ENCODE measurements around the gene YOD1.

The YOD1 gene

DNA sequence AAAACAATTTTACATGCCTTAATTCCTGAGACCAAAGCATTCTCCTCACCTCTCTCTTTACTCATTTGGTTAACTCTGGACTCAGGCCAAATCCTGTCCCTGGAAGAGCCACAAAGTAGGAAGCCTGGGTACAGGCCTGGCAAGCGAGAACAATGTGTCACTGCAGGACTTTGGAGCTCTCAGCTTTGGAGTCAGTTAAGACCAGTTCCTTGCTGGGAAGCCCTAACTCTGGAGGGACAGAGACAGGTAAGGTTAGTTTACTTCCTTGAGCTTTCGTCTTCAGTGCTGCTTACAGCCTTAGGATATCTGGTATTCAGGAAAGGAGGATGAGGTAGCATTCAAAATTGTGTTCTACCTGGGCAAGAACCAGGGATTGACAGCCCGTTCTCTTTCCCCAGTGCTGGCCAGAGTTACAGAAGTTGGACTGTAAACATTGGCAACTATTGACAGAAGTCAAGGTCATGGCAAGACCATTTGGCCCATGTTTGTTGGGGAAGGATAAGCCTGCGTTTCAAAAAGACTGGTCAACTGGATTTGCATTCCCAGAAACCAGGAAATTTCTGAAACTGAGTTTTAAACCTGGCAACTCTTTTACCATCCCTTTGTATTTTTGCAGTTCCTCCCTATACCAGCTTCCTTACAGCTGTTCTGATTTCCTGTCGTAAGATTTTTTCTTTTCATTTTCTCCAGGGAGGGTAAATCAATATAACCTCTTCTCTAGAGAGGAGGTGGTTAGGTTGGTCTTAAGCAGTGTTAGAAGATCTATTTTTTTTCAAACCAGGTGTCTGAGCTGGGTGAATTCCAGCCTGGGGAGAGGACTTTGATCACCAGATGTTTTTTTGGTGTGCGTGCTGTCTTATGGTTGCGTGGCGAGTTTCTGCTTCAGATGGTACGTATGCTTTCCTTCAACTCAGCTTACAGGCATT is 38.0 kb upstream of the YOD1 start, which contains the start of gene C4BPB:
Gene C4BPB (plus strand): TSS at position 160 of the 926 bp plus-strand sequence. CDS start 672 bp downstream, at position 832.
- Histone ChIP-seq H3K27me3 (peaks cover 54% of the 10 kb centered on the region), H3K36me3 (no peaks in the 10 kb centered on the region), H3K9me3 (no peaks in the 10 kb centered on the region), H3K4me1 (no peaks in the 10 kb centered on the region), H3K4me3 (ENCODE audit: low read depth, low read length) (no peak within 1 kb of the TSS)
- TF ChIP-seq CTCF (IDR thresholded peaks at IDR 0.05; ENCODE audit: low read depth, low read length): no peak
- no peak for DNase-seq

DNA sequence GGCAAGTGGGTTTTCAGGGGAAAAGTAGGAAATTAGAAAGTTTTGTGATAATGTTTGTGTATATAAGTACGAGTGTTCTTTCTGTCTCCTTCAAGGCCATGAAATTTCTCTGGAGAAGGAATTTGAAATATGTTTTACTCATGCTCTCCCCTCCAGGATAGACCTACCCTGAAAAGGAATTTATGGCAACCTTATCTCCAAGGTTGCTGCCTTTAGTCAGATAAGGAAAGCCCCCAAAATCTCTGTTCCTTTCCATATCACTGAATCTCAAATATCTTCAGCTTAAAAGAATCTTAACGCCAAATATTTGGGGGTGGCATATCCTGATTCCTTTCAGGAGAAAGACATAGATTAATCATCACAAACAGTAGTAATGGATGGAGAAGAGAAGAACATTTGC is 37.2 kb upstream of the YOD1 start:
- H3K4me1 ChIP-seq: no peaks in the 10 kb centered on the region

DNA sequence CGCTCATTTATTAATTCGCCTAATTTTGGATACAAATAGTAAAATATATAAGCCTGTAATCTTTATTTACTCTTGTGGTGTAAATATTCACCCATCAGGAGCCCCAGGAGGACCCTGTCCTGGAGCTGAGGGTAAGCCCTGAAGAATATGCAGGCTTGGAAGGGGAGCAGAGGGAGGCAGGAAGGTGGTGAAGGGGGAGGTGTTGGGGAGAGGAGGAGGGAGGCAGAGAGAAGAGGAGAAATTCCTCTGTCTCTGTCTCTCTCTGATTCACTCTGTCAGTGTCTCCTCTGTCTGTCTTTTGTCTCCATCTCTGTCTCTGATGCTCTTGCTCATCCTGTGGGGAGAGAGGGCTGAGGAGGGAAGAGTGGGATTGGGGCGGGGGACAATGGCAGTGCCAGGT is 34.9 kb upstream of the YOD1 start:
- DNase-seq: no peak
- no peak for TF ChIP-seq CTCF (IDR thresholded peaks at IDR 0.05; ENCODE audit: low read depth, low read length)
- Histone ChIP-seq H3K36me3 (no peaks in the 10 kb centered on the region), H3K4me3 (ENCODE audit: low read depth, low read length) (no peak overlapping the region), H3K4me1 (no peaks in the 10 kb centered on the region), H3K9me3 (no peaks in the 10 kb centered on the region), H3K27me3 (peaks cover 65% of the 10 kb centered on the region)

More for the DNA sequence above, 37.2 kb upstream of the YOD1 start:
- no peaks in the 10 kb centered on the region for H3K36me3 ChIP-seq
- H3K4me3 ChIP-seq (ENCODE audit: low read depth, low read length): no peak overlapping the region
- no peak for DNase-seq
- H3K27me3 ChIP-seq: peaks cover 62% of the 10 kb centered on the region
- TF ChIP-seq CTCF (IDR thresholded peaks at IDR 0.05; ENCODE audit: low read depth, low read length): no peak
- H3K9me3 ChIP-seq: no peaks in the 10 kb centered on the region

DNA sequence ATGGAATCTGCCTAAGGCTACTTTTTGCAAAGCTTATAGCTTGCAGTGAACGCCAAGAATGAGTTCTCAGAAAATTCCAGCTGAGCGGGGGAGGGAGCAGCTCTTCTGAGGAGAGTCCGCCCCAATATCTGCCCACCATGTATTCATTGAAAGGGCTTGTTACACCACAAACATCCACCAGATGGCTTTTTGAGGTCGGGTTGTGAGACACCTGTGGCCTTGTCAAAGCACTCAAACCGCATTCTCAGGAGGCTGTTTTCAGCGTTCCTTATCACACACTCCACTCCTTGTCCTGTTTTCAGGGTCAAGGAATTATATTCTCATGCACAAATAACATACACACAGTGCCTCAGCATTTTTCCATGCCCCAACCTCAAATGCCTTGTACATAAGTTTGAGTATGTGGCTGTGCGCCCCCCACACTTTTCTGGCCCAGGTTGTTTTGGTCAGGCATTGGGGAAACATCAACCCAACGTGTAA is 33.7 kb upstream of the YOD1 start:
- H3K27me3 ChIP-seq: peaks cover 61% of the 10 kb centered on the region
- no peaks in the 10 kb centered on the region for H3K4me1 ChIP-seq
- peak; percentile 44 for DNase-seq
- no peaks in the 10 kb centered on the region for H3K9me3 ChIP-seq
- TF ChIP-seq CTCF (IDR thresholded peaks at IDR 0.05; ENCODE audit: low read depth, low read length): peak; percentile 66
- no peaks in the 10 kb centered on the region for H3K36me3 ChIP-seq
- H3K4me3 ChIP-seq (ENCODE audit: low read depth, low read length): no peak overlapping the region

DNA sequence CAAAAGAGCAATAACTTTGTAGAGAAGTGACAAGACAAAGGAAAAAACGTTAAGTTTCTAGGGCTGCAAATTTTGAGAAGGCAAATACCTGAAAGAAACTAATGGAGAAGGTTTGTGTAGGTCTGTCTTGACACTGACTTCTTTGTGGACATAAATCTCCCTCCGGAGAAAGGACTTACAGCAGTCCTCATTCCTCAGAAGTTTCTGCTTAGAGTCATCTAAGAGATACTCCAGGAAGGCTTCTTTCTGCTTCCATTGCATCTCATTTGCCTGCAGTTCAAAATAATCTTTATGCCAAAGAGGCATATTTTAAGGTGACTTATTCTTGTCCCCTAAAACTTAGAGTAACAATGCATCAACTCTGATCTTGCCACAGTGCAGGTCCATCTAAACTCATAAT is 33.2 kb upstream of the YOD1 start:
- no peaks in the 10 kb centered on the region for H3K9me3 ChIP-seq
- H3K4me1 ChIP-seq: no peaks in the 10 kb centered on the region
- H3K36me3 ChIP-seq: no peaks in the 10 kb centered on the region
- no peak for TF ChIP-seq CTCF (IDR thresholded peaks at IDR 0.05; ENCODE audit: low read depth, low read length)
- H3K27me3 ChIP-seq: peaks cover 60% of the 10 kb centered on the region
- DNase-seq: no peak
- no peak overlapping the region for H3K4me3 ChIP-seq (ENCODE audit: low read depth, low read length)

DNA sequence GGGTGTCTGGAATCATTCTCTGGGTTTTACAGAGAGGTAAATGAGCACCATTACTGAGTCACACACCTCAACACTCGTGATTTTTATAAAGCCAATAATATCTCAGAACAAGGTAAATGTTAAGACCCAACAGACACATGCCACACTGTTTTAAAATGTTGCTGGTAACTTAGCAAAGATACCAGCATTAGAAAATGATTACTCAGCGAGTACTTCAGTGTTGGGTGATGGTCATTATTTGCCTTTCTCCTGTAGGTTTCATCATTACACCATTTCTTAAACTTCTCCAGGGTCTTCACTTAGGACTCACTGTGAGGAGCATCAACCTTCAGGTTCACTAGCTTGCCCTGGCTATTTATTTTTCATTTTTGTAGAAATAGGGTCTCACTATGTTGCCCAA is 30.8 kb upstream of the YOD1 start:
- no peak for TF ChIP-seq CTCF (IDR thresholded peaks at IDR 0.05; ENCODE audit: low read depth, low read length)
- Histone ChIP-seq H3K36me3 (no peaks in the 10 kb centered on the region), H3K4me1 (no peaks in the 10 kb centered on the region), H3K4me3 (ENCODE audit: low read depth, low read length) (no peak overlapping the region), H3K9me3 (no peaks in the 10 kb centered on the region), H3K27me3 (peaks cover 49% of the 10 kb centered on the region)
- DNase-seq: no peak
